Lung microvascular endothelial cell (primary cell): ENCODE measurements around the gene ADIG. TPM values are rescaled to one million over a fixed set of nuclear protein-coding genes. Genes with fewer than 3 reads are reported as not detected.
"Not testable (repeated sequence)": the region's sequence is repeated elsewhere in the genome, so short reads cannot be mapped to it uniquely, and the experiment has no call there.

ENCODE experiments used
- DNase-seq, 2 donors: peaks; one replicate each; pipeline versions ENCODE4 v3.0.0 to v3.0.0-alpha.2; 2010; ENCODE audit warnings: low read depth in 2 of 2
- total RNA-seq: library from RNA; depleted of rRNA; stranded (reverse); fragments of >200 nt; gene quantifications from 2 replicates; pipeline ENCODE4 v1.2.1, GENCODE V29; 2014

Gene ADIG
- total RNA-seq, 1 donor from 2014 or later, result not detected

DNA sequence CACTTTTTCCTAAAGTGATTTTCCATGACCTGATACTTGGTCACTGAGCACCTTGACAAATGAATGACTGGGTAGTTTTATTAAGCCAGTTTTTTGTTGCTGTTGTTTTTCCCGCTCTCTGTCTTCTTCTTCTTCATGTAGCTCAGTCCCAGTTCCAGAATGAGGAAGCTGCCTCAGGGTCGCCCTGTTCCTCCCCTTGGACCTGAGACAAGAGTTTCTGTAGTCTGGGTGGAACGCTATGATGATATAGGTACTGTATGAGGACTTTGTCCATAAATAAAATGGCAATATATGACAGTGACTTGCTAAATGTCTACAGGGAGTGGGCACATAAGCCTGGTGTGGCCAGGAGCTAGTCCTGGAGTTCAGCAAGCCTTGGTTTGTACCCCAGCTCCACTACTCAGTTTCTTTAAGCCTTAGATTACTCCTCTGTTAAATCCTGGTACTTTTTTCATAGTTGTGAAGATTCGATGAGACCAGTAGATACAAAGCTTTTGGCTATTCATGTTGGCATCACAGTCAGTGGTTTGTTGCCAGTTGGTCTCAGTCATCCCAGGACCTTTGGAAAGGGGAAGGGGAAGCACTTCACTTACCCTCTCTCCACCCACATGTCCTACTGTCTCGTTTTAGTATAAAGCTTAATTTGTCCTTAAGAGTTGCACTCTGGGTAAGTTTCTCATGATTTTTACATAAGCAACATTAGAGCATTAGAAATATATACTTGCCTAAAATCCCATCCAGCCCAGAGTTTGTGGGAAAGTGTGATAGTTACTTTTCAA lies 11.1 kb upstream of the ADIG start:
- DNase-seq, result no peak

DNA sequence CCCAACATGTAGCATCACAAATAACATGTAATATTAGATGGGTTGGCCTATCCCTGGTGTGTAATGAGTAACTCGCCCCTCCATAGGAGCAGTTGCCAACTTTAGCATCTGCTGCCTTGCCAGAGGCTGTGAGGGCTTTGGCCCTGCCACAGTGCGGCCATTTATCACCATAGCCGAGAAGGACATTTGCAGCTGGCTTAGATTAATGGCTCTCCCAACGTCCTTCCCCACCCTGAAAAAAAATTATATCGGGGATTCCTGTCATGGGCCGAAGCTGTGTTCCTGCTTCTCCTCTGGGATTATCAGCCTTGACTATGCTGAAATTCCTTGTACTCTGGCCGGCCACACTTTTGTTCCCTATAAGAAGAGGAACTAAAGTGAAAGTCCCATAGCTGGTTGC lies 7.6 kb upstream of the ADIG start:
- DNase-seq, result no peak

DNA sequence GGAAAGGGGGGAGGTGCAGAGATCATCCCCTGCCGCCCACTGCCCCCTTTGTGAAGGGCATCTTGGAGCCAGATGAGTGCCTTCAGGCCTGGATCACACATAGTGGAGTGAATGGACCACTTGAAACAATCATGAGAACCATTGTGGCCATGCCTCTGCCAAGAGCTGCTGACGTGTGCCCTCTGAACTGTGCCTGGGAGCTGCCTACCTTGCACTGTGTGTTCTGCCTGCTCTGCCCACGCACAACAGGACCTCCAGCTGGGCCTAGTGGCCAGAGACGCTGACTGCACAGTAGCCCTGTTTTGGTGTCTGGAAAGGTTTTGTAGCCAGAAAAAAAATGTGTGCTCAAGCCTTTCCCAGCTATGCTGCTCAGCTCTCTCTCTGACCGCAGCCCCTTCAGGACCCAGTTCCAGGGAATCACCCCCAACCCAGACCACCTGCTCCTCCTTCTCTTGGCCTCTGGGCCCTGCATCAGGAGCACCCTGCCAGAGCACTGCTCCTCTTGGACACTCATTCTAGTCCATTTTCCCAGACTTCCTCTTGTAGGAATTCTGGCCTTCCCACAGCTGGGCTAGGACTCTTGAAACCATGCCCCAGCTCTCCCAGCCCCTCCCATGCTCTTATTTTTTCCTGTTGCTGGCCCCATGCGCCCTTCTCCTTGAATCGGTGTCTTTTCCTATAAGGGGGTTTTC lies 1.6 kb upstream of the ADIG start:
- DNase-seq, result no peak

DNA sequence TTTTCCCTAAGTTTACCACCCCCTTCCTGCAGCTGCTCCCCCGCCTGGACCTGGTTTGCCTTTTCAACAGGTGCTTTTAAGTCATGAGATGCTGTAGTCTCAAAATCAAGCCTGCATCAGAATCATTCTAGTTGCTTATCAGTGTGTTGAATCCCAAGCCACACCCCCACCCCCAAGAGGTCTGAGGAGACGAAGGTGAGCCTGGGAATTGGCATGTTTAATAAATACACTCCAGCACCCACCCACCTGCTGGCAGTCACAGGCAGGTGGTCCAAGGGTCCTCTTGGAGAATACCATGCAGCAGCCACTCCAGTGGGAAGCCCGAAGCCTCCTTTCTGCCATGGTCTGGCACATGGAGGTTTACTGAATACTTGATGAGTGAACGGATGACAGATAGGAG lies 1.1 kb upstream of the ADIG start:
- DNase-seq, result no peak

DNA sequence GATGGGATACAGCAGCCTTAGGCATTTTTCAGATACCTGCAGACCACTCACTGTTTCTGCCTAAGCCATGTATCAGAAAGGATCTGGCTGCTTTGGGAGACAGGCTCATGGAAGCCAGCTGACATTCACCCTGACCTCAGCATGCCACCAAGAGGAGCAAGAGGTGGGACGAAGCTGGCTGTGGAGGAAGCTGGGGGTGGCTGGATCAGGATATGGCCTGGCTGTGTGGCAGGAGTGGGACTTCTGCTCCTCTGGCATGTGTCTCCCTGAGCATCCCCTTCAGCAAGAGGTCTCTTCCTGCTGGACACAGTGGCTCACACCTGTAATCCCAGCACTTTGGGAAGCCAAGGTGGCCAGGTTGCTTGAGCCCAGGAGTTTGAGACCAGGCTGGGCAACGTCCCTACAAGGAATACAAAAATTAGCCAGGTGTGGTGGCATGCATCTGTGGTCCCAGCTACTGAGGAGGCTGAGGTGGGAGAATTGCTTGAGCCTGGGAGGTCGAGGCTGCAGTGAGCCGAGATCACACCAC lies 897 bp downstream of the ADIG start:
- no peak for DNase-seq

DNA sequence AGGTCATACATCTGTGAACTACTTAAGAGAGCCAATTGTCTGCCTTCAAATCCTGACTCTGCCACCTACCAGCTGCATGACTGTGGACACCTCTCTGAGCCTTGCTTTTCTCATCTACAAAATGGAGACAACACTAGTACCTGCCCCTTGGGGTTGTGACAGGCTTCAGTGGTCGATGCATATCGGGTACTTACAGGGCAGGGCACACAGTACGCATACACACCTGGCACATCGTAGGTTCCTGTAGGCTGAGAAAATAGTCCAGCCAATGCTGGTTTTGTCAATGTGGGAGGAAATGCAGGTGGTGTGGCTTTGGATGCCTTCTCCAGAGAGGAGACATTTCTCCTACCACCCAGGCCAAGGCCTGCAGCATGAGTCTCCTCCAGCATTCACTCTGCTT lies 2.3 kb downstream of the ADIG start:
- DNase-seq, result no peak

GRCh38 chr20:38584099-38584763 lies 3.2 kb downstream of the ADIG start:
- no peak for DNase-seq

GRCh38 chr20:38585404-38586180 lies 4.6 kb downstream of the ADIG start:
- no peak for DNase-seq

GRCh38 chr20:38586181-38586525 lies 5.2 kb downstream of the ADIG start:
- DNase-seq, result no peak

DNA sequence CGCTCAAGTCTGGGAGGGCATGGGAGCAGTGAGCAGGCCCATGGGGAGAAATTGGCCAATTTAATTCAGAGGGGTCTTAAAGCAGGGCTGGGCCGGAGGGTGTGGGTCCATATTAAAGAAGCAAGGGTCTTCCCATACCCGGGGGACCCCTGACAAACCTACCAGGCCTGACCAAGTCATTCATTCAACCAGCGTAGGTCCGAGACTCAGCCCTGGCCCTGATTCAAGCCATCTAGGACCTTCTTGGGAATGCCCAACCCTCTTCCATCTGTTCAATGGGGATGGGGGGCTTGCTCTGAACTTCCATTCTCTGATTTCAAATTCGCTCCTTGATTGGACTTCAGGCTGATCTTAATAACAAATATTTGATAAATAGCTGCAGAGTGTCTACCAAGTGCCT lies 7.3 kb downstream of the ADIG start:
- no peak for DNase-seq

DNA sequence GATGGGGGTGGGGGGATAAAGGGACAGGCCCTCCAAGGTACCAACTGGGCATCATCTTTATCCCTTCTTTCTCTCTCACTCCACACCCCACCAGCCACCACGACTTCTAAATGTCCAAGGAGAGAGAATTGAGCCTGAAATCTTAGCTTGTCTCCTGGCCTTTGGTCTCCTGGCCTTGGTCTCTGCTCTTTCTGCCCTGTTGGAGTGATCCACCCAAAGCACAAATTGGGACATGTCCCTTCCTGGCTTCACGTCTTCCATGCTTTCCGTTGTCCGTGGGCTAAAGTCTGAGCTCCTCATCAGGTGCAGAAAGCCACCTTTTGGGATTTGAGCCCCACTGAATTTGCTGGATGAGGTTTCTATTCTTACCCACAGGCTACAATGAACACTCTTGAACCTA lies 8.4 kb downstream of the ADIG start:
- no peak for DNase-seq

DNA sequence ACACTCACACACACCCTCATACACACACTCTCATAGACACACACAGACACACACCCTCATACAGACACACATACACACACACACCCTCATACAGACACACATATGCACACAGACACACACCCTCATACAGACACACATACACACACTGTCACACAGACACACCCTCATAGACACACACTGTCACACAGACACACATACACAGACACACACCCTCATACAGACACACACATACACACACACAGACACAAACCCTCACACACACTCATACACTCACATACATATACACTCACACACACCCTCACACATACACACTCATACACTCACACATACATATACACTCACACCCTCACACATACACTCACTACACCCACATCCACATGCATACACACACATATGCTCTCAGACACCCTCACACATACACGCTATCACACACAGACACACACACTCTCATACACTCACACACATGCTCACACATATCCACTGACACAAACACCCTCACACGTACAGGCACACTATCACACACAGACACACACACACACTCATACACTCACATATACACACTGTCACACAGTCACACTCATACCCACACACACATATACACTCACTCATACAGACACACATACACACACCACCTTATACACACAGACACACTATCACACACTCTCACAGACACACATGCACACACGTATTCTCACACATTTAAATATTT lies 9.1 kb downstream of the ADIG start:
- DNase-seq, result no peak

- DNase-seq, result no peak
These were observed 9.9 kb downstream of the ADIG start for GRCh38 chr20:38590676-38591473.

DNA sequence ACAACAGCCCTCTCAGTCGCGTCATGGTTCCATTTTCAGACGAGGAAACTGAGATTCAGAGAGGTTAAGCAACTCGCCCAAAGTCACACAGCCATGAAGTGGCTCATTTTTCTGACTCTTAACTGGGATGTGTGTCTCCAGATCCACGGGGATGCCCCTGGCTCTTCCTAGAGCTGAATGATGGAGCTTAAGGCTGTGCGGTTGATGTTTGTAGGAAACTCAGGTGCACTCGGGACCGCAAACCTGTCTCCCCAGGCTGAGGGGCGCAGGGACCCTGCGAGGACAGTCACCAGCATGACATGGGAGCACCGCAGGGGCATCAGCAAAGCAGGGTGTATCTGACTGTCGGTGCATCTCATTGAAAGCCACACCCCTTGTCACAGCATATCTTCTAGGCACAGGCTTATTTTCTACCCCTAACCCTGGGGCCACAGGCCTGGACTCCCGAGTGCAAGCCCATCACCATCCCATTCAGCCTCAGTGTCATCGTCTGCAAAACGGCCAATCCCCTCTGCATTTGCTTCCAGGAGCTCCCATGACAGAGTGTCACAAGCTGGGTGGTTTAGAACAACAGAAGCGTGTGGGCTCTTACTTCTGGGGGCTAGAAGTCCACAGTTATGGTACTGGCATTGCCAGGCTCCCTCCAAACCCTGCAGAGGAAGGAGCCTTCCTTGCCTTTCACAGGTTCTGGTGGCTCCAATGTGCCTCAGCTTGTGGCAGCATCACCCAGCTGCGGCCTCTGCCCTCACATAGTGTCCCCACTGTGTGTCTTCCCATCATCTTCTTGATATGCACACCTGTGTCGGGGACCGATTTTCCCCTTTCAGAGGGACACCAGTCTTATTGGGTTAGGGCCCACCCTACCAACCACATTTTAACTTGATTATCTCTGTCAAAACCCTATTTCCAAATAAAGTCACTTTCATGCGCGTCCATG lies 10.7 kb downstream of the ADIG start:
- no peak for DNase-seq

GRCh38 chr20:38592411-38592790 lies 11.4 kb downstream of the ADIG start:
- DNase-seq, result not testable (repeated sequence)

DNA sequence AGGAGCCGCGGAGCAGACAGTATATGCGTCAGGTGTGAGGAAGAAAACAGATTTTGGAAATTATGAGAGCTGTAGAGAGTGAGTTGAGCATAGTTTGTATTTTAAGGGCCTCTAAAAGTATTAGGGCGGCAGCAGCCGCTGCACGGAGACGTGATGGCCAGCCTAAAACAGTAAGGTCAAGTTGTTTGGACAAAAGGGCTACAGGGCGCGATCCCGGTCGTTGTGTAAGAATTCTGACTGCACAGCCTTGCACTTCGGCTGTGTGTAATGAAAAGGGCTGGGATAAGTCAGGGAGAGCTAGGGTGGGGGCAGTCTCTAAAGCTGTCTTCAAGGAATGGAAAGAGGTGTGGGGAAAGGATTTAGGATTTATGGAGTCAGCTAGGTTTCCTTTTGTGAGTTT lies 13.3 kb downstream of the ADIG start:
- not testable (repeated sequence) for DNase-seq

- DNase-seq, result not testable (repeated sequence)
These were observed 14.9 kb downstream of the ADIG start for GRCh38 chr20:38595886-38596285.

- DNase-seq, result peak; percentile 17 to 48
These were observed 18.4 kb downstream of the ADIG start for GRCh38 chr20:38599410-38599882.

- DNase-seq, result no peak
These were observed 19.1 kb downstream of the ADIG start for GRCh38 chr20:38600057-38600456.
